Activated CD4-positive, alpha-beta T cell treated with anti-CD3 and anti-CD28 coated beads, Interleukin-2, Interleukin-6, amounts not matched to agents 100 ng/mL and 50 ng/mL, durations not matched to agents 16 hours and 8 hours (primary cell): ENCODE results near the gene PIAS1.

Experiments used
- DNase-seq: peaks from one replicate; pipeline ENCODE4 v3.0.0-alpha.2; 2020

The PIAS1 gene

GRCh38 chr15:68073576-68074288 lies 19.6 kb downstream of the PIAS1 start:
- DNase-seq = no peak

GRCh38 chr15:68075764-68076385 lies 21.8 kb downstream of the PIAS1 start:
- DNase-seq = no peak

- DNase-seq = no peak
Measured at GRCh38 chr15:68078365-68078764, 24.2 kb downstream of the PIAS1 start.

GRCh38 chr15:68080334-68080733 lies 26.2 kb downstream of the PIAS1 start:
- DNase-seq = no peak

- DNase-seq = no peak
Measured at GRCh38 chr15:68080783-68081182, 26.7 kb downstream of the PIAS1 start.

- no peak for DNase-seq
Measured at GRCh38 chr15:68081869-68082505, 27.9 kb downstream of the PIAS1 start.

- no peak for DNase-seq
Measured at GRCh38 chr15:68082735-68083134, 28.6 kb downstream of the PIAS1 start.

- DNase-seq = no peak
Measured at GRCh38 chr15:68083463-68083862, 29.3 kb downstream of the PIAS1 start.

- no peak for DNase-seq
Measured at GRCh38 chr15:68085052-68085451, 30.9 kb downstream of the PIAS1 start.

GRCh38 chr15:68091743-68092142 lies 37.6 kb downstream of the PIAS1 start:
- DNase-seq = no peak

- DNase-seq = no peak
Measured at GRCh38 chr15:68096099-68096498, 42.0 kb downstream of the PIAS1 start.

GRCh38 chr15:68097029-68097428 lies 42.9 kb downstream of the PIAS1 start:
- no peak for DNase-seq

GRCh38 chr15:68098465-68098864 lies 44.4 kb downstream of the PIAS1 start:
- DNase-seq = no peak

- no peak for DNase-seq
Measured at GRCh38 chr15:68100194-68100593, 46.1 kb downstream of the PIAS1 start.

- no peak for DNase-seq
Measured at GRCh38 chr15:68103603-68104002, 49.5 kb downstream of the PIAS1 start.

- DNase-seq = no peak
Measured at GRCh38 chr15:68106656-68107055, 52.5 kb downstream of the PIAS1 start.

GRCh38 chr15:68107142-68107541 lies 53.0 kb downstream of the PIAS1 start:
- DNase-seq = no peak

GRCh38 chr15:68112706-68113105 lies 58.6 kb downstream of the PIAS1 start:
- no peak for DNase-seq

- no peak for DNase-seq
Measured at GRCh38 chr15:68113273-68113672, 59.2 kb downstream of the PIAS1 start.

- no peak for DNase-seq
Measured at GRCh38 chr15:68113751-68114150, 59.6 kb downstream of the PIAS1 start.

GRCh38 chr15:68114356-68114755 lies 60.2 kb downstream of the PIAS1 start:
- peak; percentile 19 for DNase-seq

GRCh38 chr15:68114840-68115239 lies 60.7 kb downstream of the PIAS1 start:
- DNase-seq = no peak

- DNase-seq = no peak
Measured at GRCh38 chr15:68124700-68125099, 70.6 kb downstream of the PIAS1 start.

GRCh38 chr15:68126396-68126795 lies 72.3 kb downstream of the PIAS1 start:
- no peak for DNase-seq
